ENCODE measurements around the gene ARMC3. TPM values are rescaled to one million over a fixed set of nuclear protein-coding genes. Genes with fewer than 3 reads are reported as not detected.

ARMC3 gene
- total RNA-seq, 1 experiment from 2014 or later, result 0.59 TPM

DNA sequence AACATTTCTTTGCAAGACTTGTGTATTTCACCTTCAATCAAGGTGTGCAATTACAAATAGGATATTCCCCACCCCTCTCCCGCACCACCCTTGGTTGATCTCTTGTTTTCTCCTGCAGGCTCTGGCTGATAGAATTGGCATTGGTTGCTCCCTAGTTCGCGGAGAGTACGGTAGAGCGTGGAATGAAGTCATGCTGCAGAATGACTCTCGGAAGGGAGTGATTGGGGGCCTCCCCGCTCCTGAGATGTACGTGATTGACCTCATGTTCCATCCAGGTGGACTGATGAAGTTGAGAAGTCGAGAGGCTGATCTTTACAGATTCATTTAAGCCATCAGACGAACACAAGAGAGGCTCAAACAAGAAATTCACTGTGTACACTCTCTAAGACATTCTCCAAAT, 109.3 kb downstream of the ARMC3 start:
- Histone ChIP-seq H3K4me3 (ENCODE audit: insufficient read depth, low read depth, low read length) (no peak overlapping the region), H3K27me3 (ENCODE audit: control insufficient read depth, insufficient read depth, low read length) (no peaks in the 10 kb centered on the region), H3K36me3 (replicated peaks; ENCODE audit: control insufficient read depth, insufficient read depth, low read length) (no peaks in the 10 kb centered on the region)
- no peak for DNase-seq

DNA sequence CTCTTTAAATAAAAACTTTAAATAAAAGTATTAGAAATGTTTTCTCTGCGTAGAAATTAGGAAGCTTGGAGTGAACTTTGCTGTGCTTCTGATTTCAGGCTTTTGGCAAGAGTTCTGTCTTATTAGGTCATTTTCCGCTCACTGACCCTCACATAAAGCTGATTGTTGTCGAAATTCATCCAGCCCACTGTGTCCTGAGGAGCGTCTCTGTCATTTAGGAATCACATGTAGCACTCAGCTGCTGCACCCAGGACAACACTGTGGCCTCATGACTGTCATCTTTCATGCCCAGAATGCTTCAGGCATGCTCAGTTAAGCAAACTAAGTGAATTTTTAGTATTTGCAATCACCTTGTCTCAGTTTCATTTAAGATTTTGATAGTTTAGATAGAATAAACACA, 109.7 kb downstream of the ARMC3 start:
- DNase-seq, result no peak
- Histone ChIP-seq H3K36me3 (replicated peaks; ENCODE audit: control insufficient read depth, insufficient read depth, low read length) (no peaks in the 10 kb centered on the region), H3K4me3 (ENCODE audit: insufficient read depth, low read depth, low read length) (no peak overlapping the region), H3K27me3 (ENCODE audit: control insufficient read depth, insufficient read depth, low read length) (no peaks in the 10 kb centered on the region)

DNA sequence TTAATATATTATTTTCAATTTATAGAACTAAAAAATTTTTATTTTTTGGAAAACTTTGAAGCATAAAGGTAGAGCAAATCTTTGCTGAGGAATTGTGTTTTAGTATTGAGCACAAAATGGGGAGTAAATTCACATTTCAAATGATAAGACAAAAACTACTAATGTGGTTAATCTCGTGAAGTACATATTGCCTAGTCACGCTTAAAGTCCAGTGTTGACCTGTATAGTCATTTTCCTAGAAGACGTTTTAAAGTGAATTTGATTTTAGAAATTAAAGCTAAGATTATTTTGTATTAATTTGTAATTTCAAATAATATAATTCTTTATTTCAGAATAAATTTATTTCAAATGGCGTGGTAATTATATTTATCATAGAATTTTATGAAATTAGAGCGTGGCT, 110.3 kb downstream of the ARMC3 start:
- Histone ChIP-seq H3K4me3 (ENCODE audit: insufficient read depth, low read depth, low read length) (no peak overlapping the region), H3K36me3 (replicated peaks; ENCODE audit: control insufficient read depth, insufficient read depth, low read length) (no peaks in the 10 kb centered on the region), H3K27me3 (ENCODE audit: control insufficient read depth, insufficient read depth, low read length) (no peaks in the 10 kb centered on the region)
- no peak for DNase-seq

DNA sequence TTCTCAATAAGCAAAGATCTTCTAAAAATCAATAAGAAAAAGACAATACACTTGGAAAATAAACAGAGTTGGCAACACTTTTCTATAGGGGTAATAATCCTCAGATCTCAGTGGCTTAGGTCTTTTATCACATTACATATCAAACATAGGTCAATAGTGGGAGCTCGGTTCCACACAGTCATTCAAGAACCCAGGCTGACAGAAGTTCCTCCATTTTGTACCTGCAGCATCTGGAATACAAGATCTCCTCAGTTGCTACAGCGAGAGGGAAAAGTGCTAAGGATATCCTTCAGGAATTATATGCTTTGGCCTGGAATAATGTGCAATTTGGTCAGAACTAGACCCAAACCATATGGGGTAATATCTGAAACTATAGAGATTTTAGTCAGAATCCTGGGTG, 112.1 kb downstream of the ARMC3 start:
- DNase-seq, result no peak
- Histone ChIP-seq H3K4me3 (ENCODE audit: insufficient read depth, low read depth, low read length) (no peak overlapping the region), H3K27me3 (ENCODE audit: control insufficient read depth, insufficient read depth, low read length) (no peaks in the 10 kb centered on the region), H3K36me3 (replicated peaks; ENCODE audit: control insufficient read depth, insufficient read depth, low read length) (no peaks in the 10 kb centered on the region)

DNA sequence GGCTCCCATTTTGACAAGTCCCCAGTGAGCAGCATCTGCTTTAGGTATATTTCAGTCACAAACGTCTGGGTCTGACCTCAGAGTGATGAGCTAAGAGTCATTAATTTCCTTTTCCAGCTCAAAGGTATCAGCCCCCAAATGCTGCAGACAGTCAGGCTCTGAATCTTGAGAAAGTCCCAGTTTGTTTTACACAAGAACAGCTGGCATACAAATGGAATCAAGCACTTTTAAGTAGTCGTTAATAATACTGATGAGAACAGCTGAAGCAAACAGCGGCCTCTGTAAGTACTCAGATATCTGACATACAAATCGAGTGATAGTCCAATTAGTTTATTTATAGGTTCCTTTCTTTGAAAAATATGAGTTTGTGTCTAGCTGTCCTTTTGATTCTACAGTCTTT, 118.2 kb downstream of the ARMC3 start:
- Histone ChIP-seq H3K27me3 (ENCODE audit: control insufficient read depth, insufficient read depth, low read length) (no peaks in the 10 kb centered on the region), H3K4me3 (ENCODE audit: insufficient read depth, low read depth, low read length) (no peak overlapping the region), H3K36me3 (replicated peaks; ENCODE audit: control insufficient read depth, insufficient read depth, low read length) (no peaks in the 10 kb centered on the region)
- no peak for DNase-seq

- no peaks in the 10 kb centered on the region for H3K27me3 ChIP-seq (ENCODE audit: control insufficient read depth, insufficient read depth, low read length)
- H3K4me3 ChIP-seq (ENCODE audit: insufficient read depth, low read depth, low read length), result no peak overlapping the region
- no peaks in the 10 kb centered on the region for H3K36me3 ChIP-seq (replicated peaks; ENCODE audit: control insufficient read depth, insufficient read depth, low read length)
- DNase-seq, result no peak
These were observed 119.6 kb downstream of the ARMC3 start for GRCh38 chr10:23047201-23048050.

DNA sequence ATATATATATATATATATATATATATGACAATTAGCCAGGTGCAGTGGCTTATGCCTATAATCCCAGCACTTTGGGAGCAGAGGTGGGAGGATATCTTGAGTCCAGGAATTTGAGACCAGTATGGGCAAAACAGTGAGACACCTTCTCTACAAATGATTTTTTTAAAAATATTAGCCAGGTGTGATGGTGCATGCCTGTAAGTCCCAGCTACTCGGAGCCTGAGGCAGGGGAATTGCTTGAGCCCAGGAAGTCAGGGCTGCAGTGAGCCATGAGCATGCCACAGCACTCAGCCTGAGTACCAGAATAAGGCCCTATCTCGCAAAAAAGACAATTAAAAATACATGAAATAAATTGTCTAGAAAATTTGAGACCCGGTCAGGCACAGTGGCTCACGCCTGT, 120.3 kb downstream of the ARMC3 start:
- no peaks in the 10 kb centered on the region for H3K36me3 ChIP-seq (replicated peaks; ENCODE audit: control insufficient read depth, insufficient read depth, low read length)
- DNase-seq, result no peak
- H3K27me3 ChIP-seq (ENCODE audit: control insufficient read depth, insufficient read depth, low read length), result no peaks in the 10 kb centered on the region
- H3K4me3 ChIP-seq (ENCODE audit: insufficient read depth, low read depth, low read length), result no peak overlapping the region

- H3K4me3 ChIP-seq (ENCODE audit: insufficient read depth, low read depth, low read length), result no peak overlapping the region
- no peaks in the 10 kb centered on the region for H3K27me3 ChIP-seq (ENCODE audit: control insufficient read depth, insufficient read depth, low read length)
- H3K36me3 ChIP-seq (replicated peaks; ENCODE audit: control insufficient read depth, insufficient read depth, low read length), result no peaks in the 10 kb centered on the region
- DNase-seq, result no peak
These were observed 123.4 kb downstream of the ARMC3 start for GRCh38 chr10:23051278-23051677.

- no peak for DNase-seq
- no peaks in the 10 kb centered on the region for H3K27me3 ChIP-seq (ENCODE audit: control insufficient read depth, insufficient read depth, low read length)
- H3K36me3 ChIP-seq (replicated peaks; ENCODE audit: control insufficient read depth, insufficient read depth, low read length), result no peaks in the 10 kb centered on the region
- H3K4me3 ChIP-seq (ENCODE audit: insufficient read depth, low read depth, low read length), result no peak overlapping the region
These were observed 124.0 kb downstream of the ARMC3 start for GRCh38 chr10:23051855-23052331.

- no peak overlapping the region for H3K4me3 ChIP-seq (ENCODE audit: insufficient read depth, low read depth, low read length)
- H3K27me3 ChIP-seq (ENCODE audit: control insufficient read depth, insufficient read depth, low read length), result no peaks in the 10 kb centered on the region
- DNase-seq, result no peak
- H3K36me3 ChIP-seq (replicated peaks; ENCODE audit: control insufficient read depth, insufficient read depth, low read length), result no peaks in the 10 kb centered on the region
These were observed 125.2 kb downstream of the ARMC3 start for GRCh38 chr10:23053036-23053435.

GRCh38 chr10:23055424-23056185, 127.8 kb downstream of the ARMC3 start:
- no peaks in the 10 kb centered on the region for H3K27me3 ChIP-seq (ENCODE audit: control insufficient read depth, insufficient read depth, low read length)
- H3K36me3 ChIP-seq (replicated peaks; ENCODE audit: control insufficient read depth, insufficient read depth, low read length), result no peaks in the 10 kb centered on the region
- no peak for DNase-seq
- no peak overlapping the region for H3K4me3 ChIP-seq (ENCODE audit: insufficient read depth, low read depth, low read length)

DNA sequence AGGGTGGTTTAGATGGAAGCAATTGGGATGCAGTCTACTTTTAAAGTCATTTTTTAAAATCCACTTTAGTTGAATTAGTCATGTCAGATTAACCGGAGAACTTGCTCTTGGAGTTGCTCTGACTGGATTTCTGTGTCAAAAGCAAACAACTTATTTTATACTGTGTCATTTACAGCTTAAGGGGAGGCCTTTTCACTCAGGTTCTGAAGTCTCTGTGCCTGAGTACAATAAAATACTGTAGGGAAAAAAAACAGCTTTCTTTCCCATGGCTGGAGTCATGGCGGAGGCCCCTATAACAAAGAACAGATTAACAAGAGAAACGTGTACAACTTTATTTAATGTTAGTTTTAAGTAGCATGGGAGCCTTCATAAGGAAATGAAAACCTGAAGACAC, 128.3 kb downstream of the ARMC3 start:
- Histone ChIP-seq H3K36me3 (replicated peaks; ENCODE audit: control insufficient read depth, insufficient read depth, low read length) (no peaks in the 10 kb centered on the region), H3K4me3 (ENCODE audit: insufficient read depth, low read depth, low read length) (no peak overlapping the region), H3K27me3 (ENCODE audit: control insufficient read depth, insufficient read depth, low read length) (no peaks in the 10 kb centered on the region)
- no peak for DNase-seq

- Histone ChIP-seq H3K4me3 (ENCODE audit: insufficient read depth, low read depth, low read length) (no peak overlapping the region), H3K27me3 (ENCODE audit: control insufficient read depth, insufficient read depth, low read length) (no peaks in the 10 kb centered on the region), H3K36me3 (replicated peaks; ENCODE audit: control insufficient read depth, insufficient read depth, low read length) (no peaks in the 10 kb centered on the region)
- DNase-seq, result no peak
These were observed 130.5 kb downstream of the ARMC3 start for GRCh38 chr10:23058366-23058765.

DNA sequence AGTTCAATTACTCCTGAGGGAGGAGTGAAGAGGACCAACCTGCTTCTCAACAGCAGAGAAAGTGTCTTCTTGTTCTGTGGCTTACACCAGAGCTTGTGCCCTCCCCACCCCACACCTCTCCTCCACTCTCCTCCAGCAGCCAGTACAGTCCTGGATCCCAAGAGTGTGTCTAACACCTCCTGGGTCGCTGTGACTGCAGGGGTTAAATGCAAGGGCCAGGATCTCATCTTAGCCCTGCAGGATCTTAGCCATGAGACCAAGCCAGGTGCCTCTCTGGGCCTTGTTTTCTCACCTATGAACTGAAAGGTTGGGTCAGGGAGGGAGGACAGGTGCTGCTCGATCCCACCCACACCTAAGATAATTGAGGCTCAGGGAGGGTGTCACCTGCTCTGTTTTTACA, 133.1 kb downstream of the ARMC3 start:
- no peak for DNase-seq
- Histone ChIP-seq H3K36me3 (replicated peaks; ENCODE audit: control insufficient read depth, insufficient read depth, low read length) (no peaks in the 10 kb centered on the region), H3K27me3 (ENCODE audit: control insufficient read depth, insufficient read depth, low read length) (no peaks in the 10 kb centered on the region), H3K4me3 (ENCODE audit: insufficient read depth, low read depth, low read length) (no peak overlapping the region)

All from H7 (cell line).